CD14-positive monocyte (primary cell): ENCODE measurements around the gene GULP1. TPM values are rescaled to one million over a fixed set of nuclear protein-coding genes. Genes with fewer than 3 reads are reported as not detected.

Experiments
- DNase-seq, 3 donors: peaks; one replicate each; pipeline ENCODE4 v3.0.0-alpha.2; 2011 to 2022
- H2AFZ ChIP-seq: 2 replicates; pipeline ENCODE4 v1.6.0; 2012; ENCODE audit warnings: mild to moderate bottlenecking, low read depth, low read length, inconsistent platforms; ENCODE audit not compliant: insufficient read depth, poor library complexity, severe bottlenecking
- H3K27ac ChIP-seq, 2 donors: 1 replicate in 1 of 2; 2 replicates in 1 of 2; pipeline ENCODE4 v1.5.1; 2012 to 2013; ENCODE audit warnings: low read length in 2 of 2, control low read depth in 1 of 2, inconsistent platforms in 1 of 2, low read depth in 1 of 2, mild to moderate bottlenecking in 1 of 2
- H3K27me3 ChIP-seq, 2 donors: one replicate each; pipeline versions ENCODE4 v1.6.0 to v1.6.1; 2011 to 2013; ENCODE audit warnings: low read length in 2 of 2; ENCODE audit not compliant: control insufficient read depth in 2 of 2, insufficient read depth in 2 of 2
- H3K36me3 ChIP-seq, 2 donors: replicated peaks in 1 of 2; 1 replicate in 1 of 2; 2 replicates in 1 of 2; pipeline versions ENCODE4 v1.5.1 to v1.6.1; 2012 to 2013; ENCODE audit warnings: low read length in 2 of 2, control low read depth in 1 of 2, inconsistent platforms in 1 of 2, mild to moderate bottlenecking in 1 of 2; ENCODE audit not compliant: insufficient read depth in 2 of 2, control insufficient read depth in 1 of 2
- H3K4me1 ChIP-seq, 2 donors: 1 replicate in 1 of 2; 2 replicates in 1 of 2; pipeline versions ENCODE4 v1.5.1 to v1.6.1; 2012 to 2013; ENCODE audit warnings: low read length in 2 of 2, control low read depth in 1 of 2, inconsistent platforms in 1 of 2, mild to moderate bottlenecking in 1 of 2, moderate library complexity in 1 of 2; ENCODE audit not compliant: insufficient read depth in 2 of 2, control insufficient read depth in 1 of 2
- H3K4me2 ChIP-seq: replicated peaks from 2 replicates; pipeline ENCODE3; 2012; ENCODE audit warnings: low read length, moderate library complexity, mild to moderate bottlenecking; ENCODE audit not compliant: poor library complexity, severe bottlenecking; ENCODE audit errors: extremely low read depth
- H3K4me3 ChIP-seq, 3 experiments: fragments of 200-600 bp in 1 of 3; sonication (generic) in 1 of 3; replicated peaks in 1 of 3; 1 replicate in 2 of 3; 2 replicates in 1 of 3; pipeline ENCODE4 v1.5.1; 2011 to 2013; ENCODE audit warnings: low read length in 3 of 3, mild to moderate bottlenecking in 3 of 3, control low read depth in 2 of 3, low read depth in 2 of 3, inconsistent platforms in 1 of 3, moderate library complexity in 1 of 3
- H3K79me2 ChIP-seq: 2 replicates; pipeline ENCODE4 v1.6.0; 2012; ENCODE audit warnings: mild to moderate bottlenecking, control low read depth, inconsistent platforms, low read length, moderate library complexity; ENCODE audit not compliant: insufficient read depth
- H3K9ac ChIP-seq: 2 replicates; pipeline ENCODE4 v1.6.0; 2017; ENCODE audit warnings: low read length, mild to moderate bottlenecking; ENCODE audit not compliant: insufficient read depth, poor library complexity, severe bottlenecking
- H3K9me3 ChIP-seq, 2 donors: replicated peaks in 1 of 2; 1 replicate in 1 of 2; 2 replicates in 1 of 2; pipeline versions ENCODE4 v1.5.1 to v1.6.1; 2012 to 2013; ENCODE audit warnings: low read length in 2 of 2, control low read depth in 1 of 2; ENCODE audit not compliant: control insufficient read depth in 1 of 2, insufficient read depth in 1 of 2
- H4K20me1 ChIP-seq: 2 replicates; pipeline ENCODE4 v1.6.0; 2012; ENCODE audit warnings: mild to moderate bottlenecking, low read length, control low read depth, moderate library complexity; ENCODE audit not compliant: insufficient read depth
- H3K27ac Mint-ChIP-seq, 7 donors: one replicate each; pipeline ENCODE4 v1.8.0; 2020; ENCODE audit warnings: mild to moderate bottlenecking in 7 of 7, mixed read lengths in 7 of 7, moderate library complexity in 6 of 7, inconsistent platforms in 2 of 7
- H3K27me3 Mint-ChIP-seq, 3 donors: one replicate each; pipeline ENCODE4 v1.8.0; 2021 to 2022; ENCODE audit warnings: low read depth in 3 of 3, mild to moderate bottlenecking in 3 of 3, mixed read lengths in 3 of 3, moderate library complexity in 3 of 3, inconsistent platforms in 1 of 3
- H3K36me3 Mint-ChIP-seq, 2 donors: one replicate each; pipeline ENCODE4 v1.8.0; 2020; ENCODE audit warnings: mixed read lengths in 2 of 2, inconsistent platforms in 1 of 2, mild to moderate bottlenecking in 1 of 2
- H3K4me1 Mint-ChIP-seq: one replicate; pipeline ENCODE4 v1.8.0; 2020; ENCODE audit warnings: mild to moderate bottlenecking, mixed read lengths
- H3K4me3 Mint-ChIP-seq, 2 donors: one replicate each; pipeline ENCODE4 v1.8.0; 2020; ENCODE audit warnings: mild to moderate bottlenecking in 2 of 2, mixed read lengths in 2 of 2, moderate library complexity in 1 of 2
- H3K9me3 Mint-ChIP-seq, 7 donors: one replicate each; pipeline ENCODE4 v1.8.0; 2020 to 2022; ENCODE audit warnings: mixed read lengths in 7 of 7, mild to moderate bottlenecking in 6 of 7, moderate library complexity in 6 of 7, inconsistent platforms in 2 of 7
- CTCF ChIP-seq: fragments of 200-600 bp; IDR thresholded peaks from one replicate; pipeline ENCODE4 v1.8.0; 2022; ENCODE audit warnings: antibody characterized with exemption, mild to moderate bottlenecking
- WGBS: methylation state at CpG from one replicate; pipeline ENCODE4 v1.1.5; 2013; ENCODE audit warnings: missing lambda C conversion rate; ENCODE audit not compliant: insufficient coverage; 5-methylcytosine and 5-hydroxymethylcytosine counted together
- intact Hi-C, 2 donors: fragments of 100-400 bp; cut with micrococcal nuclease; formaldehyde crosslinking; loops; one replicate each; pipeline versions ENCODE4 v1.15.0 to v1.15.1; 2023
- polyA plus RNA-seq, 3 donors: library from polyadenylated mRNA; depleted of rRNA in 1 of 3; unstranded in 2 of 3; stranded (reverse) in 1 of 3; fragments of 300-500 nt in 2 of 3; fragments of >200 nt in 1 of 3; fragmentation: Illumina TruSeq in 2 of 3; gene quantifications; 1 replicate in 2 of 3; 2 replicates in 1 of 3; pipeline ENCODE4 v1.2.3, GENCODE V29; 2012 to 2021

The GULP1 gene
- polyA plus RNA-seq, 3 donors = not detected

GRCh38 chr2:188452084-188452483 lies 160.4 kb downstream of the GULP1 start:
- no peak overlapping the region for H2AFZ ChIP-seq
- intact Hi-C loops = no loop called here
- no peaks in the 10 kb centered on the region for H3K36me3 Mint-ChIP-seq
- no peak overlapping the region for H3K9ac ChIP-seq
- no peak overlapping the region for H3K27ac ChIP-seq
- no peaks in the 10 kb centered on the region for H3K27me3 Mint-ChIP-seq
- H3K79me2 ChIP-seq = no peaks in the 10 kb centered on the region
- TF ChIP-seq CTCF = no peak
- DNase-seq = no peak
- H3K27me3 ChIP-seq = no peaks in the 10 kb centered on the region
- H3K4me3 ChIP-seq = no peak overlapping the region
- H4K20me1 ChIP-seq = no peaks in the 10 kb centered on the region
- H3K9me3 Mint-ChIP-seq = peaks cover 2 to 7% (median 3%) of the 10 kb centered on the region in 7 donors
- no peak overlapping the region for H3K4me3 Mint-ChIP-seq
- WGBS = no CpG with 5 or more reads among the region's 1 CpG
- no peaks in the 10 kb centered on the region for H3K4me1 ChIP-seq
- H3K27ac Mint-ChIP-seq = no peak overlapping the region
- no peaks in the 10 kb centered on the region for H3K36me3 ChIP-seq
- peaks cover 0 to 8% of the 10 kb centered on the region in 2 donors for H3K9me3 ChIP-seq
- no peaks in the 10 kb centered on the region for H3K4me1 Mint-ChIP-seq
- no peak overlapping the region for H3K4me2 ChIP-seq

- H3K4me3 ChIP-seq = no peak overlapping the region
- no peaks in the 10 kb centered on the region for H3K27me3 ChIP-seq
- H3K79me2 ChIP-seq = no peaks in the 10 kb centered on the region
- no peaks in the 10 kb centered on the region for H3K36me3 ChIP-seq
- no peak for DNase-seq
- no peak for TF ChIP-seq CTCF
- H3K27ac Mint-ChIP-seq = no peak overlapping the region
- peaks cover 0 to 8% of the 10 kb centered on the region in 2 donors for H3K9me3 ChIP-seq
- no peak overlapping the region for H3K9ac ChIP-seq
- no peak overlapping the region for H3K4me2 ChIP-seq
- no peak overlapping the region for H3K4me3 Mint-ChIP-seq
- no peak overlapping the region for H2AFZ ChIP-seq
- no peaks in the 10 kb centered on the region for H3K4me1 Mint-ChIP-seq
- 89% methylated on average over 10 of the region's 12 CpGs for WGBS
- H3K27me3 Mint-ChIP-seq = no peaks in the 10 kb centered on the region
- no peaks in the 10 kb centered on the region for H4K20me1 ChIP-seq
- H3K27ac ChIP-seq = no peak overlapping the region
- H3K4me1 ChIP-seq = no peaks in the 10 kb centered on the region
- peaks cover 2 to 7% (median 3%) of the 10 kb centered on the region in 7 donors for H3K9me3 Mint-ChIP-seq
- intact Hi-C loops = no loop called here
- no peaks in the 10 kb centered on the region for H3K36me3 Mint-ChIP-seq
These were observed 164.6 kb downstream of the GULP1 start for GRCh38 chr2:188456114-188456909.
